Measurements from ENCODE around the gene KIF26B.

KIF26B gene

DNA sequence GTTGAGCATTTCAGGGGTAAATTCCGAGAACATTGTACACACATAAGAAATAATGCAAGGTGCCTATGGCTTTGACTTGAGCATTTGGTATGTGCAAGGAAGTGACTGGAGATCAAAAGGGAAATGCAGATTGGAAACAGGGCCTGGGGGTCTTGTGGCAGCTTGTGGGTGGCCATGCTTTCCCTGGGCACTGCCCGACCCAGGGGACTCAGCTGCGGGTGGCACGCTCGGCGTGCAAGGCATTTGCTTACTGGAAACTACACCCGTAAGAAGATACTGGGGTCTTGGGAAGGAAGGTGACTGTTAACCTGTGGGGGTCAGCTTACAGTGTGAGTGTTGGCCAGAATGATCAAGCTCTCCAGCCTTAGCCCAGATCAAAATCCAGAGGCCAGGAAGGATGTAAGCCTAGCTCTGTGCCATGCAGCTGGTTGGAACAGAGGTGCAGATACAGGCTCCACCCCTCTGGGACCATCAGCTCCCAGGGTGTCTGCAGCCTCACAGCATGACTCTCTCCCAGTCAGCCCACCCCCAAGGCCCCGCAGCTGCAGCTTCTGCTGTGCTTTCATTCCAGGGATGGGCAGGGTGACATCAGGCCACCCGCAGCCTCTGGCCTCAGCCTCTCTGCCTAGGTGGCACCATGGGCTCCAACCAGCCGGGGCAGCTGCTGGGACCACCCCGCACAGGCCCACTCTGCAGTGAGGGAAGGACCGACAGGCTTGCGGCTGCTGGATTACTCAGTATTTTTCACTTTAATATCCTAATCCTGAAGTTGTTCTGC, 55.1 kb downstream of the KIF26B start:
- H3K4me3 ChIP-seq (replicated peaks in 1 of 2; ENCODE audit: low read depth in 2 of 2, low read length in 2 of 2), result no peak overlapping the region
- DNase-seq (ENCODE audit: low read depth in 2 of 2), result peak in 1 of 2 donors; percentile 16
- TF ChIP-seq, protein P1, sequence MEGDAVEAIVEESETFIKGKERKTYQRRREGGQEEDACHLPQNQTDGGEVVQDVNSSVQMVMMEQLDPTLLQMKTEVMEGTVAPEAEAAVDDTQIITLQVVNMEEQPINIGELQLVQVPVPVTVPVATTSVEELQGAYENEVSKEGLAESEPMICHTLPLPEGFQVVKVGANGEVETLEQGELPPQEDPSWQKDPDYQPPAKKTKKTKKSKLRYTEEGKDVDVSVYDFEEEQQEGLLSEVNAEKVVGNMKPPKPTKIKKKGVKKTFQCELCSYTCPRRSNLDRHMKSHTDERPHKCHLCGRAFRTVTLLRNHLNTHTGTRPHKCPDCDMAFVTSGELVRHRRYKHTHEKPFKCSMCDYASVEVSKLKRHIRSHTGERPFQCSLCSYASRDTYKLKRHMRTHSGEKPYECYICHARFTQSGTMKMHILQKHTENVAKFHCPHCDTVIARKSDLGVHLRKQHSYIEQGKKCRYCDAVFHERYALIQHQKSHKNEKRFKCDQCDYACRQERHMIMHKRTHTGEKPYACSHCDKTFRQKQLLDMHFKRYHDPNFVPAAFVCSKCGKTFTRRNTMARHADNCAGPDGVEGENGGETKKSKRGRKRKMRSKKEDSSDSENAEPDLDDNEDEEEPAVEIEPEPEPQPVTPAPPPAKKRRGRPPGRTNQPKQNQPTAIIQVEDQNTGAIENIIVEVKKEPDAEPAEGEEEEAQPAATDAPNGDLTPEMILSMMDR (IDR thresholded peaks at IDR 0.05; ENCODE audit: low read depth, low read length), result no peak

DNA sequence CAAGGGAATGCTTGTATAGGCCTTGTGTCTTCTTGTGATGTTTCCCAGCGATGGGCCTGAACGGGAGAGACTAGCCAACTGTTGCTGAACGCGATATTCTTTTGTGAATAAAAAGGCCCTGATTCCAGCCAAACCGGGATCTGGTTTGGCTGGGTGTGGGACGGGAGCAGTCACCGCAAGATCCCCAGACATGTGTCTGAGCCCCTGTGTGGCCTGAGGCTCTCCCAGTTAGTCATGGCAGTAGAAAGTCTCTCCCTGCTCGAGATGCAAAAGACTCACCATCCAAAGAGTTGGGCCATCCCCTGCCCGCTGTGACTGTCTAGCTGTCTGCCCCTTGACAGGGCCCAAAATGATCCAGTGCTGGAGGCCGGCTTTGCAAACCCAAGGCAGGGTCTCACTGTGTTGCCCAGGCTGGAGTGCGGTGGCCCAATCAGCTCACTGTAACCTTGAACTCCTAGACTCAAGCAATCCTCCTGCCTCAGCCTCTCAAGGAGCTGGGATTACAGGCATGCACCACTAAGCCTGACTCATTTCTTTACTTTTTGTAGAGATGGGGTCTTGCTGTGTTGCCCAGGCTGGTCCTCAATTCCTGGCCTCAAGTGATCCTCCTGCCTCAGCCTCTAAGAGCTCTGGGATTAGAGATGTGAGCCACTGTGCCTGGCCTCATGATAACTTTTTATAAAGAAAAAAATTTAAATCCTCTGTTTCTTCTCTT, 56.4 kb downstream of the KIF26B start:
- no peak overlapping the region for H3K4me3 ChIP-seq (replicated peaks in 1 of 2; ENCODE audit: low read depth in 2 of 2, low read length in 2 of 2)
- TF ChIP-seq, protein P1 (IDR thresholded peaks at IDR 0.05; ENCODE audit: low read depth, low read length), result no peak
- DNase-seq (ENCODE audit: low read depth in 2 of 2), result no peak

- TF ChIP-seq, protein P1 (IDR thresholded peaks at IDR 0.05; ENCODE audit: low read depth, low read length), result no peak
- no peak for DNase-seq (ENCODE audit: low read depth in 2 of 2)
Measured at GRCh38 chr1:245211761-245212160, 57.0 kb downstream of the KIF26B start.

GRCh38 chr1:245212221-245212710, 57.5 kb downstream of the KIF26B start:
- TF ChIP-seq, protein P1 (IDR thresholded peaks at IDR 0.05; ENCODE audit: low read depth, low read length), result no peak
- no peak overlapping the region for H3K4me3 ChIP-seq (replicated peaks in 1 of 2; ENCODE audit: low read depth in 2 of 2, low read length in 2 of 2)
- DNase-seq (ENCODE audit: low read depth in 2 of 2), result no peak

More at GRCh38 chr1:245211761-245212160, 57.0 kb downstream of the KIF26B start:
- no peak overlapping the region for H3K4me3 ChIP-seq (replicated peaks in 1 of 2; ENCODE audit: low read depth in 2 of 2, low read length in 2 of 2)

DNA sequence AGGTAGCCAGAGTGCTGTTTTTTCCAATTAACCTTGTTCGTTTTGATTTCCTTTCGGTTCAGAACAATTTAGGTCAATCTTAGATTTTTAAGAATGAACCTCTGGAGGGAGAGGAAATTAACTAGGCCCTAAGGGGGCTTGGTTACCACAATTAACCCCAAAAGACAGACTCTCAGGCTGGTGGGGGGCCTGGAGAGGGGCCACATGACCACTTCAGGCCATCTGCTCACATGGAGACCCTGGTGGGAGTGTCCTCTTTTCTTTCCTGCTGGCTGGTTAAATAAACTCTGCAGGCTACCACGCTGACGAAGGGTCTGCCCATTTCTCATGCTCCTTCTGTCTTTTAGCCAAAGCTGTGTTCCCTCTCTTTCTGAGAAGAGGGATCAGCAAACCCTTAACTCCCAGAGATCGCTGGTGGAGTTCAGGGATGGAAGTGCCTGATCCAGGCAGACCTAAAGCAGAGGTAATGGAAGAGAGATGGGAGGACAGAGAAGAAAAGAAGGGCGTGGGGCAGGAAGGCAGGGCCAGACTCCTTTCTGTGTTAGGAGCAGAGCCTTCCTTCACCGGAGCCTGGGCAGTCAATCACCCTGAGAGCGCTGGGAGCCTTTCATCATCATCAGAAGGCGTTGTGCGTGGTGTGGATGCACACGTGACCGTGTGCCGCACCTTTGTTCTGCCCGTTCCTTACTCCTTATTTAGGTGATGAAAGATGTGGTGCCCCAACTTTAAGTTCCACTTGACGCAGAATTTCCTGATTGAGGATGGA, 58.5 kb downstream of the KIF26B start:
- no peak for DNase-seq (ENCODE audit: low read depth in 2 of 2)
- H3K4me3 ChIP-seq (replicated peaks in 1 of 2; ENCODE audit: low read depth in 2 of 2, low read length in 2 of 2), result no peak overlapping the region
- TF ChIP-seq, protein P1 (IDR thresholded peaks at IDR 0.05; ENCODE audit: low read depth, low read length), result no peak

DNA sequence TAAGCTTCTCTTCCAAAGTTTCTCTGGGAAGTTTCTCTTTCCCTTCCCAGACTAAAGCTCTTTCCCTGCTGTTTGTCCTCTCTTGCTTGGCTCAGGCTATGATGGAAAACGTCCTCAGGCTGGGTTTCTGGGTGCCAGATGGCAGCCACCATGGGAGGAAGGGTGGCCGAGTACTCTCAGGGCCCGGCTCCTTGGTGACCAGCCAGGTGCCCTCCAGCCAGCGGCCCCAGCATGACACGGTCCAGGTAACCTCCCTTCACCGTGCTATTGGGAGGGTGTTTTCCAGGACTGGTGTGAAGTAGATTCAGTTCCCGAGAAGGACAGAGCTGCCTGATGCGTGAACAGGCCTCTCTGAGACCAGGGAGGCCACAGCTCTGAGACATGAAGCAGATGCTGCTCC, 60.3 kb downstream of the KIF26B start:
- H3K4me3 ChIP-seq (replicated peaks in 1 of 2; ENCODE audit: low read depth in 2 of 2, low read length in 2 of 2), result no peak overlapping the region
- TF ChIP-seq, protein P1 (IDR thresholded peaks at IDR 0.05; ENCODE audit: low read depth, low read length), result no peak
- no peak for DNase-seq (ENCODE audit: low read depth in 2 of 2)
